ENCODE data around the gene OR10V1. TPM values are rescaled to one million over a fixed set of nuclear protein-coding genes. Genes with fewer than 3 reads are reported as not detected.
"Not testable (repeated sequence)": the region's sequence is repeated elsewhere in the genome, so short reads cannot be mapped to it uniquely, and the experiment has no call there.

OR10V1 gene
- total RNA-seq, 1 donor, result not detected

DNA sequence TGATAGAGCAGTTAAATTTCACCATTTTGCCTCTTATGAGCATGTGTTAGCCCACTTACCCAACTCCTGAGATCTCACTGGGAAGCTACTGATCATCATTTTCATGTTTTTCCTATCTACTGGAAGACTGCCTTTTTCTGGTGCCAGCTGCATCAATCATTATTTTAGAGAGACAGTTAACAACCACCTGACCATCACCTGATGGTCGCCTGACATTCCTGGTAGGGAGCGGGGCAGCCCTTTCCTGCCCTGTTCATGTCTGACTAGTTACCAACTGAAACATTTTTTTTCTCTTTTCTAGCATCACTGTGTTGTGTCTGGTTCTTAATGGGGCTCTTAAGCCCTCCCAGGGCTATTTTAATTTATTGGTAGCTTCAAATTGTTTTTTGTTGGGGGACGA lies 24.6 kb downstream of the OR10V1 start:
- H3K4me1 ChIP-seq (ENCODE audit: insufficient read depth, low read length), result peaks cover 15% of the 10 kb centered on the region

DNA sequence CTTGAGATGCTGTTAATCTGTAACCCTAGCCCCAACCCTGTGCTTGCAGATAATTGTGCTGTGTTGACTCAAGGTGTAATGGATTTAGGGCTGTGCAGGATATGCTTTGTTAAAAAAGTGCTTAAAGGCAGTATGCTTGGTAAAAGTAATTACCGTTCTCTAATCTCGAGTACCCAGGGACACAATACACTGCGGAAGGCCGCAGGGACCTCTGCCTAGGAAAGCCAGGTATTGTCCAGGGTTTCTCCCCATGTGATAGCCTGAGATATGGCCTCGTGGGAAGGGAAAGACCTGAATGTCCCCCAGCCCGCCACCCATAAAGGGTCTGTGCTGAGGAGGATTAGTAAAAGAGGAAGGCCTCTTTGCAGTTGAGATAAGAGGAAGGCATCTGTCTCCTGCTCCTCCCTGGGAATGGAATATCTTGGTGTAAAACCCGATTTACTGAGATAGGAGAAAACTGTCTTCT lies 32.4 kb downstream of the OR10V1 start:
- not testable (repeated sequence) for H3K4me1 ChIP-seq (ENCODE audit: insufficient read depth, low read length); H3K4me3 ChIP-seq (ENCODE audit: low read length); H3K9me3 ChIP-seq (ENCODE audit: low read depth, low read length)
- peaks cover 15% of the 10 kb centered on the region for H3K27me3 ChIP-seq (ENCODE audit: insufficient read depth, low read length)

More for the DNA sequence above, 24.6 kb downstream of the OR10V1 start:
- Histone ChIP-seq H3K27me3 (ENCODE audit: insufficient read depth, low read length) (peaks cover 15% of the 10 kb centered on the region), H3K4me3 (ENCODE audit: low read length) (no peak overlapping the region), H3K9me3 (ENCODE audit: low read depth, low read length) (peaks cover 16% of the 10 kb centered on the region)

DNA sequence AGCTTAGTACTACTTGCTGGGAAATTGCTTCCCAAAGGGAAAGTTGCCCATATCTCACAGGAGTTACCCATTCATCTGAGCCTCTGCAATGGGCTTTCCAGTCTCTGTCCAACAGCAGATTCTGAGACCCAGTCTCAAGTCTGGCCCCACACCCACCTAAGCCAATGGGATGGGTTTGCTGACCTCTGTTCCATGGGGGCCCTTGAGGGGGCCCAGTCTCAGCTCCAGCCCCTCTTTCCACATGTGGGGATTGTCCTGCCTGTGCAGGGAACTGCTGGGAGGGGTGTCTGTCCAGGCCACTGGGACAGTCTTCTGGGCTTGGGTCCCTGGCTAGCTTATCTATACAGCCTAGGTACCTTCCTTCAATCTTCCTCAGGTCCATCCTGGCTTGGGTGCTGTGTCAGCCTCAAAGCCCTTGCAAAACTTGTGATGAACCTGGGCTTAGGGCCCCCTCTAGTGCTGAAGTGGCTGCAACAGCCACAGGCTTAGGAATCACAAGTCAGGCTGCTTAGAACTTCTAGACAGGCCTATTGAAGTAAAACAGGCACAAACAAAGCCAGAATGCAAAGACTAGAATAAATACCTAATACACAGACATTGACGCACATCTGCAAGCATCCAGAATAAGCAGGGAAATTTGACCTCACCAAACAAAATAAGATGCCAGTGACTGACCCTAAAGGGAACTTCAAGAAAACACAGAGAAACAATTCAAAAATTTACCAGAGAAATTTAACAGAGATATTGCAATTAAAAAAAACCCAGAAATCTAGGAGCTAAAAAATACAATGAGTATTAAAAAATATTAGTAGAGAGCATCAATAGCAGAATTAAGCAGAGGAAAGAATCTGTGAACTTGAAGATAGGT lies 33.1 kb downstream of the OR10V1 start:
- Histone ChIP-seq H3K27me3 (ENCODE audit: insufficient read depth, low read length) (peaks cover 15% of the 10 kb centered on the region), H3K4me3 (ENCODE audit: low read length) (no peak overlapping the region), H3K4me1 (ENCODE audit: insufficient read depth, low read length) (no peaks in the 10 kb centered on the region), H3K9me3 (ENCODE audit: low read depth, low read length) (no peaks in the 10 kb centered on the region)

DNA sequence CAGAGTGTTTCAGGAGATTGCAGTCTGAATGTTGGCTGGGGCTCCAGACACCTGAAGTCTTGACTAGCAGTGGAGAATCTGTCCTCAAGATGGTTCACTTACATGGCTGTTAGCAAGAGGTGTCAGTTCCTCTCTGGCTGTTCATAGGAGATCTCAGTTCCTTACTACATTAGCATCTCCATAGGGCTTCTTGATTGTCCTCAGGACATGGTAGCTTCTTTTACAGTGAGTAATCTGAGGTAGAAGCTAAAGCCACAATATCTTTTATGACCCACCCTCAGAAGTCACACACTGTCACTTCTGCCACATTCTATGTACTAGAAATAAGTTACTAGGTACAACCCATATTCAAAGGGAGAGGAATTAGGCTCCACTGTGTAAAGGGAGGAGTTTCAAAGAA lies 34.3 kb downstream of the OR10V1 start:
- Histone ChIP-seq H3K27me3 (ENCODE audit: insufficient read depth, low read length) (peaks cover 3% of the 10 kb centered on the region), H3K4me3 (ENCODE audit: low read length) (no peak overlapping the region), H3K9me3 (ENCODE audit: low read depth, low read length) (no peaks in the 10 kb centered on the region), H3K4me1 (ENCODE audit: insufficient read depth, low read length) (no peaks in the 10 kb centered on the region)

DNA sequence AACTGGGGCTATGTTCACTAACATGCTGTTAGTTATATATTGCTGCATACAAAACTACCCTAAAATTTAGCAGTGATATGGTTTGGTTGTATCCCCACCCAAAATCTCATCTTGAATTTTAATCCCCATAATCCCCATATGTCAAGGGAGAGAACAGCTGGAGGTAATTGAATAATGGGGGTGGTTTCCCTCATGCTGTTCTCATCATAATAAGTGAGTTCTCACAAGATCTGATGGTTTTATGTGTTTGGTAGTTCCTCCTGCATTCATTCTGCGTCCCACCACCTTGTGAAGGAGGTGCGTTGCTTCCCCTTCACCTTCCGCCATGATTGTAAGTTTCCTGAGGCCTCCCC lies 34.9 kb downstream of the OR10V1 start:
- Histone ChIP-seq H3K4me3 (ENCODE audit: low read length) (no peak overlapping the region), H3K4me1 (ENCODE audit: insufficient read depth, low read length) (no peaks in the 10 kb centered on the region), H3K27me3 (ENCODE audit: insufficient read depth, low read length) (no peaks in the 10 kb centered on the region), H3K9me3 (ENCODE audit: low read depth, low read length) (no peaks in the 10 kb centered on the region)

DNA sequence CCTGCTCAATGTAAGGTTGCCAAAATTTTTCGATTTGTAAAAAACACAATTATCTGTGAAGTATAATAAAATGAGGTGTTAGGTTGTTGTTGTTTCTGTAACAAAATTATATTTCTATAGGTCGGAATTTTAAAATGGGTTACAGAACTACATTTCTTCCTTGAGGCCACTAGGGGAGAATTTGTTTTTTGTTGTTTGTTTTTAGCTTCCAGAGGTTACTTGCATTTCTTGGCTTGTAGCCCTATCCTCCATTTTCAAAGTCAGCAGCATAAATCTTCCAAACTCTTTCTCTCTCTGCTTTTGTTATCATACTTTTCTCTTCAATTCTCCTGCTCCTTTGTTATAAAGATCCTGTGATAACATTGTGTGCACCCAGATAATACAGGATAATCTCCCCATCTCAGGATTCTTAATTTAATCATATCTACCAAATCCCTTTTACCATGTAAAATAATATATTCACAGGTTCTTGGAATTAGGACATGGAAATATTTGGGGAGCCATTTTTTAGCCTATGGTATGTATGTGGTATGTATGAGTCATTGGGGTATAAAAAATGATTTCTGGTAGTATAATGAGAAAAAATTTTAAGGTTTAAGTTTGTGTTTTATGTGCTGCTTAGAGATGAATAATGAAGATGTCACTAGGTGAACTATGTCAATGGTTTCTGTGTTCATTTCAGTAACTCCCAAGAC lies 35.4 kb downstream of the OR10V1 start:
- Histone ChIP-seq H3K27me3 (ENCODE audit: insufficient read depth, low read length) (no peaks in the 10 kb centered on the region), H3K9me3 (ENCODE audit: low read depth, low read length) (no peaks in the 10 kb centered on the region), H3K4me1 (ENCODE audit: insufficient read depth, low read length) (no peaks in the 10 kb centered on the region), H3K4me3 (ENCODE audit: low read length) (no peak overlapping the region)

DNA sequence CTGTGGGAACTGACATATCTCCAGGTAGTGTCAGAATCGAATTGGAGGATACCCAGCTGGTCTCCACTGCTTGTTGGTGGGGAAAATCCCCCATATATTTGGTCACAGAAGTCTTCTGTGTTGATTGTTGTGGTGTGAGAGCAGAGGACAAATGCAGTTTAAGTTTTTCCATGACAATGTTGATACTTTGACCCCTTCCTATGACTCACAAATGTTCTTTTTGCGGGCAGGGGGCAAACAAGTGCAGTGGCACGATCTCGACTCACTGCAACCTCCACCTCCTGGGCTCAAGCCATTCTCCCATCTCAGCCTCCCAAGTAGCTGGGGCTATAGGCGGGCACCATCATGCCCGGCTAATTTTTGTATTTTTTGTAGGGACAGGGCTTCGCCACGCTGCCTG lies 37.4 kb downstream of the OR10V1 start:
- H3K4me3 ChIP-seq (ENCODE audit: low read length), result no peak overlapping the region
- H3K27me3 ChIP-seq (ENCODE audit: insufficient read depth, low read length), result no peaks in the 10 kb centered on the region
- H3K4me1 ChIP-seq (ENCODE audit: insufficient read depth, low read length), result no peaks in the 10 kb centered on the region
- H3K9me3 ChIP-seq (ENCODE audit: low read depth, low read length), result no peaks in the 10 kb centered on the region

DNA sequence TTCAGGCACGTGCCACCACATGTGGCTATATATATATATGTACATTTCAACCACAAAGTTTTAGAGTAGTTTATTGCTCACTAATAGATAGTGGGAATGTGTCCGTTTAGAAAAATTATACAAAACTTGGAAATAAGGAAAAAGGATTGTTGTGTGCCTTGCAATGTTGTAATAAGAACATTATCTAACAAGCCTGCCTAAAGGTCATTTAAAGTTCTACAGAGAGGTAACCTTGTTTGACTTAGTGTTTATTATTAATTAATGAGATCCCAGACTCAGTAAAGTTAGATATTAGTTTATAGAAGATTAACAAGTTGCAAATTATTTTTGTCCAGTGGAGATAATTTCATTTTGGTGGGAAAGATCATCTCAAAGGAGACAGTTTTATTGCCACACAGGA lies 39.4 kb downstream of the OR10V1 start:
- Histone ChIP-seq H3K4me1 (ENCODE audit: insufficient read depth, low read length) (peaks cover 9% of the 10 kb centered on the region), H3K27me3 (ENCODE audit: insufficient read depth, low read length) (no peaks in the 10 kb centered on the region), H3K4me3 (ENCODE audit: low read length) (no peak overlapping the region), H3K9me3 (ENCODE audit: low read depth, low read length) (no peaks in the 10 kb centered on the region)

DNA sequence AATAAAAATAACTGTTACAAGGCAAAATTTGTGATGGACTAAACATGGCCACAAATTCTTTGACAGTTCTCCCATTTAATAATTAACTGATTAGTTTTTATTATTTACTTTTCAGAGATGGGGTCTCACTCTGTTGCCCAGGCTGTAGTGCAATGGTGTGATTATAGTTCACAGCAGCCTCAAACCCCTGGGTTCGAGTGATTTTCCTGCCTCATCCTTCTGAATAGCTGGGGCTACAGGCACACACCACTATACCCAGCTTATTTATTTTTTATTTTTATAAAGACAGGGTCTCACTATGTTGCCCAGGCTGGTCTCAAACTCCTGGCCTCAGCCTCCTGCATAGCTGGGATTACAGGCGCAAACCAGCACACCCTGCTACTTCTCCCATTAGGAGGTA lies 40.4 kb downstream of the OR10V1 start:
- H3K27me3 ChIP-seq (ENCODE audit: insufficient read depth, low read length), result no peaks in the 10 kb centered on the region

DNA sequence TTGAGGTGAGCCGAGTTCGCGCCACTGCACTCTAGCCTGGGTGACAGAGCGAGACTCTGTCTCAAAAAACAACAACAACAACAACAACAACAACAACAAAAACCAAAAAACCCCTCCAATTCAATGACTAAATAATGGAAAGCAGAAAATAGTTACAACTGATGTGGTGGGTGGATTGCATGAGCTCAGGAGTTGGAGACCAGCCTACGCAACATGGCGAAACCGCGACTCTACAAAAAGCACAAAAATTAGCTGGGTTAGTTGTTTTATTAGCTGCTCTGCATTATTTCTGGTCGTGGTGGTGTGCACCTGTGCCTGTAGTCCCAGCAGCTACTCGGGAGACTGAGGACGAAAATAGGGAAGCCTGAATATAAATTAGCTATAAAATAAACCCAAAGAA lies 42.2 kb downstream of the OR10V1 start:
- H3K4me3 ChIP-seq (ENCODE audit: low read length), result no peak overlapping the region
- H3K4me1 ChIP-seq (ENCODE audit: insufficient read depth, low read length), result peaks cover 25% of the 10 kb centered on the region
- H3K9me3 ChIP-seq (ENCODE audit: low read depth, low read length), result no peaks in the 10 kb centered on the region
- H3K27me3 ChIP-seq (ENCODE audit: insufficient read depth, low read length), result no peaks in the 10 kb centered on the region

More for the DNA sequence above, 40.4 kb downstream of the OR10V1 start:
- Histone ChIP-seq H3K9me3 (ENCODE audit: low read depth, low read length) (no peaks in the 10 kb centered on the region), H3K4me3 (ENCODE audit: low read length) (no peak overlapping the region), H3K4me1 (ENCODE audit: insufficient read depth, low read length) (peaks cover 9% of the 10 kb centered on the region)

DNA sequence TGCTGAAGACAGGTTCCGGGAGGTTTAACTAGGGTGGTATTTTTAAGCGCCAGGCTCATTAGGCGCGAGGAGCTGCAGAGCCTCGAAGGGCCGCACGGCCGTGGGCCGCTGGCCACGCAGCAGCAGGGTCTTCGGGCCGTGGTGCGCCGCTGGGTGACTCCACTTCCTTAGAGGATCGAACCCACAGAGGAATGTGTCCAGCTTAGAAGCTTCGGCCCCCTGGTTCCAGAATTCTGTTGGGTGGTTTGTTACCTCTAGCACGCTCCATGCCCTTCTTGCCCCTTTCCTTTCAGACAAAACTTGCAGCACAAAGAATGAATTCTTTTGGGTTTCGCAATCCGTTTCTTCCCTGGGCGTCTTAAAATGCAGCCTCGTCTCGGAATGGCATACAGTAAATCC lies 44.0 kb downstream of the OR10V1 start:
- Histone ChIP-seq H3K4me1 (ENCODE audit: insufficient read depth, low read length) (peaks cover 27% of the 10 kb centered on the region), H3K4me3 (ENCODE audit: low read length) (peak overlapping the region; percentile 68)

DNA sequence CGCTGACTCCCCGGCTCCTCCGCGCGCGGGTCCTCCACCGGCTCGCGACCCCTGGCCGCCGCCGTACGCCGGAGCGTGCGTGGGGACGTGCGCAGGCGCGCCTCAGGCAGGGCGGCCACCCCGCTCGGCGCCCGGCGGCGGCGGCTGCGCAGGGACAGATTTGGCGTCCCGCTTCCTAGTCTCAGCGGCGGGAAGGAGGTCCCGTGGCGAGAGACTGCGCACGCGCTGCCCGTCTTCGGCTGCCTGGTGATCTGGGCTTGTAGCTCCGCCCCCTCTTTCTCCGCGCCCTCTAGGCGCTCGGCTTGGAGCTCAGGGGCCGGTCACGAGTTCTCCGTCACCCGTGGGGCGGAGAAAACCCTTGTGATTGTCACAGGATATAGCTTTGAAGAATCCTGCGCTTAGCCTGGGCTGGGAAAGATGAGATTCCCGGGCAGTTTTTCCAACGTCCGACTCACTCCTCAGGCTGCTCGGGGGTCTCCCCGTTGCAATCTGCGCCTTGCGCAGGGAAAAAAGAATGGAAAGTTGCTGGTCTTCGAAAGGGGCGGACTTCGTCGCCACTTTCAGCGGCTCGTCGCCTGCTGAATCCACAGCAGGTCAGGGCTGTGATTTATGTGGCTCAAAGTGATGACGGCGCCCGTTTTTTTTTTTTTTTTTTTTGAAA lies 44.6 kb downstream of the OR10V1 start, which contains the start of gene PATL1:
Gene PATL1, minus strand, starts transcription at position 88 of the 661 bp plus-strand sequence. CDS start 142 bp downstream, outside the sequence.
- H3K4me1 ChIP-seq (ENCODE audit: insufficient read depth, low read length), result peaks cover 27% of the 10 kb centered on the region
- H3K4me3 ChIP-seq (ENCODE audit: low read length), result peak within 1 kb of the TSS; percentile 68
- no peaks in the 10 kb centered on the region for H3K9me3 ChIP-seq (ENCODE audit: low read depth, low read length)
- H3K27me3 ChIP-seq (ENCODE audit: insufficient read depth, low read length), result no peaks in the 10 kb centered on the region

More for the DNA sequence above, 44.0 kb downstream of the OR10V1 start:
- no peaks in the 10 kb centered on the region for H3K9me3 ChIP-seq (ENCODE audit: low read depth, low read length)
- H3K27me3 ChIP-seq (ENCODE audit: insufficient read depth, low read length), result no peaks in the 10 kb centered on the region

DNA sequence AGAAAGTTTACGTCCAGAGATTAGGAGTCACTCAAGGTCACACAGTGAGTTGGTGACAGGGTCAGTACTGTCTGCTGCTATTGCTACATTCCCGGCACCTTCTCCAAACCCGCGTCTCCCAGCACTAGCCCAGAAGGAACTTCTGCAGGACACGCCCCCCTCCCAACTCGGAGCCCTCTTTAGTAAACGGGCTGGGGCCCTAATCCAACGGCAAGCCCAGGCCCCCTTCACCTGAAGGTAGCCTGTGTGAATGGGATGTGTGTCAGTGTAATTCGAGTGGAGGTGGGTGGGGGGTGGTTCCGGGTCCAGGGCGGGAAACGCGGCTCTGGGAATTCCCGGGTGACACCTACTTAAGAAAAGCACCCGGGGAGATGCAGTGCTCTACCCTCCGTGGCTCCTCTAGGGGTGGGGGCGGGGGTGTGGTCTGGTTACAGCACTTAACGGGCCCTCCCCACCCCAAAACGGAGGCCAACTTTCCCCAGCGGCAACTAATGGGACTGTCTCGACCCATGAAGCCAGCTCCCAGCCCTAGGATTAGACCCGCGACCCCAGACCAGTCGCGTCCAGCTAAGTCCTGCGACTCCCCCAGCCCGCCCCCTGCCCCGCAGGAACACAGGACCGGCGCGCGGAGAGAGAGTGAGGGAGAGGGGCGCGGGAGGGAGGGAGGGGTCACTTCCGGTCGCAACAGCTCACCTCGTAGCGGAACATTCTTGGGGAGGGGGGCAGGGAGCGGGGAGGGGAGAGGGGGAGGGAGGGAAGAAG lies 45.3 kb downstream of the OR10V1 start:
- H3K9me3 ChIP-seq (ENCODE audit: low read depth, low read length), result no peaks in the 10 kb centered on the region
- H3K27me3 ChIP-seq (ENCODE audit: insufficient read depth, low read length), result no peaks in the 10 kb centered on the region
- H3K4me3 ChIP-seq (ENCODE audit: low read length), result peak overlapping the region; percentile 68
- peaks cover 27% of the 10 kb centered on the region for H3K4me1 ChIP-seq (ENCODE audit: insufficient read depth, low read length)

DNA sequence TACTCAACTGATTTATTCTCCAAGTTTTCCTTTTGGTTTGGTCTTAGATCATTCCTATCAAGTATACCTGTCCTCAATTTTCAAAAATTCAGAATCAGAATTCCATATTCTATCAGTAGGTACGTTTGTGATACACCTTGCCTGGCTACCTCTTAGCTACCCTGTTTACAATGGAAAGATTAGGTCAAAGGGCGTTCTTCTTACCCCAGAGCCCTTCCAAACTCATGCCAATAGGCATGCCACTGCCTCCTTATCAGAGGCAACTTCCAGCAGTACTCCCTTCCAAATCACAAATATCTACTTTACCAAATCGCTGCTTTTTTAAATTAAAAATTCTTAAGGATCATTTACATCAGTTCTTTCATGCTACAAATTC lies 45.8 kb downstream of the OR10V1 start:
- Histone ChIP-seq H3K27me3 (ENCODE audit: insufficient read depth, low read length) (no peaks in the 10 kb centered on the region), H3K4me1 (ENCODE audit: insufficient read depth, low read length) (peaks cover 27% of the 10 kb centered on the region), H3K9me3 (ENCODE audit: low read depth, low read length) (no peaks in the 10 kb centered on the region), H3K4me3 (ENCODE audit: low read length) (peak overlapping the region; percentile 68)

All from mononuclear cell (primary cell).